Endothelial cell of umbilical vein (primary cell): ENCODE results near the gene TRAF3. TPM values are rescaled to one million over a fixed set of nuclear protein-coding genes. Genes with fewer than 3 reads are reported as not detected.

Experiments used
- BruUV-seq: library from RNA; stranded (reverse); fragments of 400-500 nt; replicated peaks from 2 replicates; lab custom pipeline; 2021; lab: Mats Ljungman, UMichigan
- CTCF ChIA-PET: fragments of 300-600, 350-600 bp; sonication (Branson Sonifier 250); formaldehyde crosslinking; loops from one replicate; lab custom pipeline; 2021; ENCODE audit warnings: antibody characterized with exemption, inconsistent platforms; lab: Charles Lee
- POLR2A ChIA-PET: fragments of 300-600, 350-600 bp; sonication (Branson Sonifier 250); formaldehyde crosslinking; loops from one replicate; lab custom pipeline; 2021; ENCODE audit warnings: antibody characterized with exemption, inconsistent platforms; lab: Charles Lee
- DNase-seq: peaks from one replicate; pipeline ENCODE4 v3.0.0-alpha.2; 2011; ENCODE audit warnings: low read depth, low spot score
- FAIRE-seq: peaks from 2 replicates; lab custom pipeline; 2011; peaks lifted over from hg19 to GRCh38; lab: Jason Lieb, UNC
- H2AFZ ChIP-seq: 2 replicates; pipeline ENCODE4 v1.6.0; 2012; ENCODE audit warnings: low read depth, low read length, control low read depth, inconsistent platforms
- H3K27ac ChIP-seq: 2 replicates; pipeline ENCODE4 v1.5.1; 2011; ENCODE audit warnings: low read depth, mild to moderate bottlenecking, control low read depth, low read length, moderate library complexity; ENCODE audit not compliant: insufficient read depth
- H3K27me3 ChIP-seq, 2 experiments: 2 replicates each; pipeline versions ENCODE4 v1.6.0 to v1.6.1; 2011; ENCODE audit warnings: low read length in 2 of 2, mixed read lengths in 1 of 2; ENCODE audit not compliant: control insufficient read depth in 2 of 2, insufficient read depth in 2 of 2
- H3K36me3 ChIP-seq, 2 experiments: 2 replicates in 1 of 2; 3 replicates in 1 of 2; pipeline ENCODE4 v1.5.1; 2011; ENCODE audit warnings: low read length in 2 of 2, mild to moderate bottlenecking in 1 of 2, moderate library complexity in 1 of 2; ENCODE audit not compliant: control insufficient read depth in 2 of 2, insufficient read depth in 2 of 2; ENCODE audit errors: extremely low read depth in 1 of 2
- H3K4me1 ChIP-seq: 3 replicates; pipeline ENCODE4 v1.5.1; 2011; ENCODE audit warnings: mild to moderate bottlenecking, low read length; ENCODE audit not compliant: control insufficient read depth, insufficient read depth; ENCODE audit errors: extremely low read depth
- H3K4me2 ChIP-seq: 2 replicates; pipeline ENCODE4 v1.6.1; 2011; ENCODE audit warnings: low read length, control low read depth, mixed read lengths; ENCODE audit not compliant: insufficient read depth
- H3K4me3 ChIP-seq, 3 experiments: fragments of 200-600 bp in 1 of 3; sonication (generic), shearing (Covaris generic) in 1 of 3; replicated peaks in 1 of 3; 2 replicates each; pipeline ENCODE4 v1.5.1; 2011 to 2016; ENCODE audit warnings: control low read depth in 3 of 3, low read length in 3 of 3, mild to moderate bottlenecking in 2 of 3, inconsistent platforms in 1 of 3, low read depth in 1 of 3, moderate library complexity in 1 of 3; ENCODE audit not compliant: insufficient read depth in 1 of 3
- H3K79me2 ChIP-seq: 2 replicates; pipeline ENCODE4 v1.6.0; 2012; ENCODE audit warnings: low read length, inconsistent platforms; ENCODE audit not compliant: control insufficient read depth, insufficient read depth
- H3K9ac ChIP-seq: replicated peaks from 2 replicates; pipeline ENCODE3; 2011; ENCODE audit warnings: low read length, control low read depth; ENCODE audit not compliant: insufficient read depth; ENCODE audit errors: extremely low read depth
- H3K9me1 ChIP-seq: replicated peaks from 3 replicates; pipeline ENCODE4 v1.6.0; 2011; ENCODE audit warnings: mild to moderate bottlenecking, low read length; ENCODE audit not compliant: control insufficient read depth, insufficient read depth; ENCODE audit errors: extremely low read depth
- H3K9me3 ChIP-seq: replicated peaks from 2 replicates; pipeline ENCODE4 v1.5.1; 2012; ENCODE audit warnings: low read length, inconsistent platforms; ENCODE audit not compliant: control insufficient read depth, insufficient read depth
- H4K20me1 ChIP-seq: replicated peaks from 2 replicates; pipeline ENCODE3; 2011; ENCODE audit warnings: mild to moderate bottlenecking, low read length; ENCODE audit not compliant: control insufficient read depth, insufficient read depth; ENCODE audit errors: extremely low read depth
- CTCF ChIP-seq, 2 donors: IDR thresholded peaks; 1 replicate in 1 of 2; 2 replicates in 1 of 2; pipeline ENCODE4 v1.5.1; 2011; ENCODE audit warnings: low read length in 2 of 2, mild to moderate bottlenecking in 2 of 2, moderate library complexity in 2 of 2, control low read depth in 1 of 2, inconsistent platforms in 1 of 2, low read depth in 1 of 2; ENCODE audit not compliant: insufficient read depth in 1 of 2; ENCODE audit errors: extremely low read depth in 1 of 2
- EZH2 ChIP-seq: IDR thresholded peaks from 2 replicates; pipeline ENCODE4 v1.6.1; 2012; ENCODE audit warnings: borderline replicate concordance, low read depth, mild to moderate bottlenecking, moderate library complexity, low read length, inconsistent platforms; ENCODE audit not compliant: severe bottlenecking
- FOS ChIP-seq: IDR thresholded peaks from 2 replicates; pipeline ENCODE4 v1.6.1; 2011; ENCODE audit warnings: mild to moderate bottlenecking, low read length, moderate library complexity, borderline replicate concordance; ENCODE audit not compliant: insufficient read depth
- GATA2 ChIP-seq: IDR thresholded peaks from 2 replicates; pipeline ENCODE4 v1.7.0; 2011; ENCODE audit warnings: low read depth, mild to moderate bottlenecking, moderate library complexity, mixed read lengths, low read length; ENCODE audit not compliant: insufficient read length, insufficient read depth
- JUN ChIP-seq: IDR thresholded peaks from 2 replicates; pipeline ENCODE4 v1.6.1; 2011; ENCODE audit warnings: borderline replicate concordance, low read depth; ENCODE audit not compliant: insufficient read length, insufficient read depth
- MAX ChIP-seq: IDR thresholded peaks from 2 replicates; pipeline ENCODE4 v1.6.1; 2011; ENCODE audit not compliant: insufficient read depth, insufficient read length
- MYC ChIP-seq: IDR thresholded peaks from one replicate; pipeline ENCODE4 v1.6.1; 2011; ENCODE audit warnings: mild to moderate bottlenecking, low read depth, low read length
- POLR2A ChIP-seq: IDR thresholded peaks from 2 replicates; pipeline ENCODE4 v1.6.1; 2012; ENCODE audit warnings: low read depth, mild to moderate bottlenecking, control low read depth, low read length
- POLR2AphosphoS5 ChIP-seq: IDR thresholded peaks from 2 replicates; pipeline ENCODE4 v1.6.1; 2012; ENCODE audit warnings: low read depth, mild to moderate bottlenecking, control low read depth, low read length, moderate library complexity; ENCODE audit not compliant: insufficient read depth
- dilution Hi-C: fragments of 300-500 bp; cut with MboI; formaldehyde crosslinking; loops from one replicate; pipeline ENCODE4 v1.15.0; 2019; ENCODE audit warnings: low sequenced_read_pairs; ENCODE audit not compliant: extremely low pct_ligation_motif_present
- intact Hi-C: fragments of 100-400 bp; cut with micrococcal nuclease; formaldehyde crosslinking; loops from one replicate; pipeline ENCODE4 v1.10.0; 2022
- polyA plus RNA-seq, 4 experiments: library from polyadenylated mRNA; depleted of rRNA in 3 of 4; stranded (reverse) in 3 of 4; unstranded in 1 of 4; fragments of >200 nt; gene quantifications; 2 replicates each; pipeline versions ENCODE4 v1.2.1 to v1.2.3, GENCODE V29; 2011 to 2012; ENCODE audit warnings: missing spikeins in 1 of 4
- total RNA-seq: library from RNA; stranded (reverse); gene quantifications from 2 replicates; pipeline ENCODE4 v1.2.3, GENCODE V29; 2021

The TRAF3 gene
- total and polyA plus RNA-seq, 2 donors (not counting 3 experiments of a cell fraction or from before 2014, with no cell fraction given) = 14.4 to 27.6 TPM

GRCh38 chr14:102888748-102889147, 111.5 kb downstream of the TRAF3 start:
- Histone ChIP-seq H3K9ac (no peak overlapping the region), H3K4me2 (no peak overlapping the region), H3K4me3 (no peak overlapping the region), H3K4me1 (no peaks in the 10 kb centered on the region), H3K27ac (no peak overlapping the region), H3K27me3 (no peaks in the 10 kb centered on the region), H3K79me2 (no peaks in the 10 kb centered on the region), H3K9me3 (no peaks in the 10 kb centered on the region), H3K36me3 (peaks cover 0 to 5% of the 10 kb centered on the region in 2 experiments), H2AFZ (no peak overlapping the region), H4K20me1 (no peaks in the 10 kb centered on the region), H3K9me1 (no peaks in the 10 kb centered on the region)
- FAIRE-seq (no peak), DNase-seq (no peak)
- intact Hi-C loops (no loop called here), dilution Hi-C loops (no loop called here)
- ChIA-PET POLR2A (no interaction called here), CTCF (no interaction called here)
- BruUV-seq = no TSS peak
- TF ChIP-seq POLR2A = no peak
- TF ChIP-seq MAX = no peak
- TF ChIP-seq MYC = no peak
- TF ChIP-seq FOS = no peak
- TF ChIP-seq EZH2 = no peak
- no peak for TF ChIP-seq JUN
- TF ChIP-seq POLR2AphosphoS5 = no peak
- TF ChIP-seq CTCF (IDR thresholded peaks at IDR 0.05; ENCODE audit: extremely low read depth in 1 of 2, insufficient read depth in 1 of 2, low read depth in 1 of 2, low read length in 2 of 2) = no peak
- TF ChIP-seq GATA2 = no peak
